Activated T-helper 2 cell treated with anti-CD3 and anti-CD28 coated beads, Interferon-gamma antibody, Interleukin-2, Interleukin-4, amounts not matched to agents 10 μg/mL and 5 μg/mL and 100 μg/mL, durations not matched to agents 14 hours and 24 hours and 36 hours (primary cell): ENCODE measurements around the gene DCAF10. TPM values are rescaled to one million over a fixed set of nuclear protein-coding genes. Genes with fewer than 3 reads are reported as not detected.
"Not testable (repeated sequence)": the region's sequence is repeated elsewhere in the genome, so short reads cannot be mapped to it uniquely, and the experiment has no call there.

Experiments
- DNase-seq: peaks from one replicate; pipeline ENCODE4 v3.0.0; 2021; ENCODE audit warnings: low spot score
- H3K27ac Mint-ChIP-seq: one replicate; pipeline ENCODE4 v1.8.0; 2021; ENCODE audit warnings: mixed read lengths
- H3K27me3 Mint-ChIP-seq: one replicate; pipeline ENCODE4 v1.8.0; 2021; ENCODE audit warnings: low read depth, mixed read lengths
- H3K36me3 Mint-ChIP-seq: one replicate; pipeline ENCODE4 v1.8.0; 2021; ENCODE audit warnings: low read depth, mixed read lengths
- H3K4me1 Mint-ChIP-seq: one replicate; pipeline ENCODE4 v1.8.0; 2021; ENCODE audit warnings: low read depth, mixed read lengths
- H3K4me3 Mint-ChIP-seq: one replicate; pipeline ENCODE4 v1.8.0; 2021; ENCODE audit warnings: low read depth, mild to moderate bottlenecking, moderate library complexity, mixed read lengths
- H3K9me3 Mint-ChIP-seq: one replicate; pipeline ENCODE4 v1.8.0; 2021; ENCODE audit warnings: mixed read lengths
- intact Hi-C: fragments of 100-400 bp; cut with micrococcal nuclease; formaldehyde crosslinking; loops from one replicate; pipeline ENCODE4 v1.15.1; 2023
- total RNA-seq: library from RNA; stranded (reverse); gene quantifications from 2 replicates; pipeline ENCODE4 v1.2.3, GENCODE V29; 2022

Gene DCAF10
- total RNA-seq, 1 donor from 2014 or later, result 17.4 TPM

GRCh38 chr9:37801287-37801850 is 772 bp downstream of the DCAF10 start:
- no peak for DNase-seq
- Mint-ChIP-seq H3K4me3 (peak overlapping the region; percentile 89), H3K4me1 (peaks cover 32% of the 10 kb centered on the region), H3K27me3 (no peaks in the 10 kb centered on the region), H3K9me3 (no peaks in the 10 kb centered on the region), H3K36me3 (peaks cover 25% of the 10 kb centered on the region), H3K27ac (peak overlapping the region; percentile 46)
- intact Hi-C loops, result loop anchor here (2.0 kb wide), 2 partner anchors 49 to 209 kb away; partner anchors contain the start of genes TOMM5 and TRMT10B

GRCh38 chr9:37801959-37802711 is 1.5 kb downstream of the DCAF10 start:
- Mint-ChIP-seq H3K4me3 (peak overlapping the region; percentile 89), H3K27ac (peak overlapping the region; percentile 46), H3K9me3 (no peaks in the 10 kb centered on the region), H3K4me1 (peaks cover 34% of the 10 kb centered on the region), H3K36me3 (peaks cover 31% of the 10 kb centered on the region), H3K27me3 (no peaks in the 10 kb centered on the region)
- no peak for DNase-seq
- intact Hi-C loops, result loop anchor here (2.0 kb wide), 2 partner anchors 49 to 209 kb away; partner anchors contain the start of genes TOMM5 and TRMT10B

- peaks cover 26% of the 10 kb centered on the region for H3K4me1 Mint-ChIP-seq
- H3K27ac Mint-ChIP-seq, result no peak overlapping the region
Measured at GRCh38 chr9:37806271-37806670, 5.7 kb downstream of the DCAF10 start.

DNA sequence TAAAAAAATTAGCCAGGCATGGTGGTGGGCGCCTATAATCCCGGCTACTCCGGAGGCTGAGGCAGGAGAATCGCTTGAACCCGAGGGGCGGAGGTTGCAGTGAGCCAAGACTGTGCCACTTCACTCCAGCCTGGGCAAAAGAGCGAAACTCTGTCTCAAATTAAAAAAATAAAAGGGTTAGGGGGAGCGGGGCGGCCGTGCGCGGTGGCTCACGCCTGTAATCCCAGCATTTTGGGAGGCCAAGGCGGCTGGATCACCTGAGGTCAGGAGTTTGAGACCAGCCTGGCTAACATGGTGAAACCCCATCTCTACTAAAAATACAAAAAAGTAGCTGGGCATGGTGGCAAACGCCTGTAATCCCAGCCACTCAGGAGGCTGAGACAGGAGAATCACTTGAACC is 9.1 kb downstream of the DCAF10 start:
- DNase-seq, H3K4me3 Mint-ChIP-seq, H3K27ac Mint-ChIP-seq, H3K27me3 Mint-ChIP-seq, H3K9me3 Mint-ChIP-seq, intact Hi-C loops: not testable (repeated sequence)
- Mint-ChIP-seq H3K36me3 (peaks cover 45% of the 10 kb centered on the region), H3K4me1 (peaks cover 18% of the 10 kb centered on the region)

More at GRCh38 chr9:37806271-37806670, 5.7 kb downstream of the DCAF10 start:
- Mint-ChIP-seq H3K9me3 (no peaks in the 10 kb centered on the region), H3K4me3 (no peak overlapping the region), H3K36me3 (peaks cover 42% of the 10 kb centered on the region), H3K27me3 (no peaks in the 10 kb centered on the region)
- intact Hi-C loops, result no loop called here
- DNase-seq, result no peak

DNA sequence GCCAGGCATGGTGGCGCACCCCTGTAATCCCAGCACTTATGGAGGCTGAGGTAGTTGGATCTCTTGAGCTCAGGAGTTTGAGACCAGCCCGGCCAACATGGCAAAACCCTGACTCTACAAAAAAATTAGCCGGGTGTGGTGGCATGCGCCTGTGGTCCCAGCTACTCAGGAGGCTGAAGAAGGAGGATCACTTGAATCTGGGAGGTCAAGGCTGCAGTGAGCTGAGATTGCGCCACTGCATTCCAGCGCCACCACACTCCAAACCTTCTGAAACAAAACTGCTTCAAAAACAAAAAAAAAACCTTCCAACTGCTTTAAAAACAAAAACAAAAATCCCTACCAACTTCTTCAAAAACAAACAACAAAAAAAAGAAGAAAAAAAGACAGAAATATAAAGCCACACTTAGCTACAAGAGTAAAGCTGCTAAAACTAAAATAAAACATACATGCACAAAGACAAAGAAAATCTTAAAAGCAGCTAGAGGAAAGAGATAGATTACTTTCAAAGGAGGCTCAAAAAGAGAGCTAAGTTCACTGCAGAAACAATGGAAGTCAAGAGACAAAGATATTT is 11.4 kb downstream of the DCAF10 start:
- Mint-ChIP-seq H3K4me1 (peaks cover 12% of the 10 kb centered on the region), H3K36me3 (peaks cover 34% of the 10 kb centered on the region), H3K27ac (no peak overlapping the region), H3K4me3 (no peak overlapping the region), H3K9me3 (no peaks in the 10 kb centered on the region), H3K27me3 (no peaks in the 10 kb centered on the region)
- no peak for DNase-seq
- intact Hi-C loops, result no loop called here

- no peak for DNase-seq
- intact Hi-C loops, result no loop called here
- Mint-ChIP-seq H3K36me3 (peaks cover 28% of the 10 kb centered on the region), H3K27me3 (no peaks in the 10 kb centered on the region), H3K9me3 (no peaks in the 10 kb centered on the region), H3K4me1 (peaks cover 11% of the 10 kb centered on the region), H3K4me3 (no peak overlapping the region), H3K27ac (no peak overlapping the region)
Measured at GRCh38 chr9:37812773-37813379, 12.3 kb downstream of the DCAF10 start.

DNA sequence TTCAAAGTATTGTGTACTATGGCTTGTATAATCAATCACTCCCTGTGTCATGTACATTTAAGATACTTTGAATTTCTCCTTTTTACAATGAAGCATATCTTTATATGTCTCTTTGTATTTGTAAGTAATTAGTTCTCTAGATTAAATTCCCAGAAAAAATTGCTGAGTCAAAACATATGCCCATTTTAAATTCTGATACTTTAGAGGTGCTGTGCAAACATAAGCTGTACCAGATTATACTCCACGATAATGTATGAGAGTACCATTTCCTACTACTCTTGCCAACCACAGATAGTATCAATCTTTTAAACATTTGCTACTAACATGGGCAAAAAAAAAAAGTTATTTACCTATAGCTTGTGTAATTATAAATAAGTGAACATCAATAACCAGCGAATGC is 18.3 kb downstream of the DCAF10 start:
- H3K4me1 Mint-ChIP-seq, result peaks cover 6% of the 10 kb centered on the region
- no peaks in the 10 kb centered on the region for H3K27me3 Mint-ChIP-seq
- intact Hi-C loops, result no loop called here

DNA sequence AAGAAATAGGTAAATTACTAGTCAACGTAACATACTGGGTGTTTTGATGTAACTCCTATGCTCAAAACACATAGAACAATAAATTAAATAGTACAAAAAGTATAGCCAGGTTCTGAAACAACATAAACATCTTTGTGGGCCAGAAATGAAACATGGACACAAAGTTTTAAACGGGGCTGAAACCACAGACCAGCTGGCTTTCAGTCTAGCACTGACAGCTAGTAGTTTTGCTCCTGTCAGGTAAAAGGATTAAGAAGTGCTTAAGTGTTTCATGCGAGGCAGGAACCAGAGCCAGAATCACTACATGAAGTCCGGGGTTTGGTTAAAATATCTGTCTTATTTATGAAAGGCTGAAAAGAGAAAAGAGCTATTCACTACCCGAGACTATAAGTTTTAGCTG is 19.5 kb downstream of the DCAF10 start:
- intact Hi-C loops, result no loop called here
- Mint-ChIP-seq H3K9me3 (peaks cover 6% of the 10 kb centered on the region), H3K27me3 (no peaks in the 10 kb centered on the region), H3K27ac (no peak overlapping the region), H3K4me1 (peaks cover 6% of the 10 kb centered on the region), H3K36me3 (peaks cover 46% of the 10 kb centered on the region), H3K4me3 (no peak overlapping the region)
- no peak for DNase-seq

More for the DNA sequence above, 18.3 kb downstream of the DCAF10 start:
- no peak overlapping the region for H3K27ac Mint-ChIP-seq
- DNase-seq, result no peak
- H3K36me3 Mint-ChIP-seq, result peaks cover 35% of the 10 kb centered on the region
- no peak overlapping the region for H3K4me3 Mint-ChIP-seq
- no peaks in the 10 kb centered on the region for H3K9me3 Mint-ChIP-seq

DNA sequence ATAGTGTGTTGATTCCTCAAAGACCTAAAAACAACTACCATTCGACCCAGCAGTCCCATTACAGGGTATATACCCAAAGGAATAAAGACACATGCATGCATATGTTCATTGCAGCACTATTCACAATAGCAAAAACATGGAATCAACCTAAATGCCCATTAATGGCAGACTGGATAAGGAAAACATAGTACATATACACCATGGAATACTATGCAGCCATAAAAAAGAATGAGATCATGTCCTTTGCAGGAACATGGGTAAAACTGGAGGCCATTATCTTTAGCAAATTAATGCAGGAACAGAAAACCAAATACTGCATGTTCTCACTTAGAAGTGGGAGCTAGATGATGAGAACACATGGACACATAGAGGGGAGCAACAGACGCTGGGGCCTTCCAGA is 24.6 kb downstream of the DCAF10 start:
- H3K4me1 Mint-ChIP-seq, H3K4me3 Mint-ChIP-seq, H3K27ac Mint-ChIP-seq, H3K9me3 Mint-ChIP-seq, intact Hi-C loops, H3K27me3 Mint-ChIP-seq, DNase-seq: not testable (repeated sequence)
- peaks cover 57% of the 10 kb centered on the region for H3K36me3 Mint-ChIP-seq

- intact Hi-C loops, result no loop called here
- Mint-ChIP-seq H3K4me1 (no peaks in the 10 kb centered on the region), H3K27ac (no peak overlapping the region), H3K4me3 (no peak overlapping the region), H3K27me3 (no peaks in the 10 kb centered on the region), H3K9me3 (peaks cover 6% of the 10 kb centered on the region), H3K36me3 (peaks cover 35% of the 10 kb centered on the region)
- DNase-seq, result no peak
Measured at GRCh38 chr9:37827483-37828165, 27.0 kb downstream of the DCAF10 start.

DNA sequence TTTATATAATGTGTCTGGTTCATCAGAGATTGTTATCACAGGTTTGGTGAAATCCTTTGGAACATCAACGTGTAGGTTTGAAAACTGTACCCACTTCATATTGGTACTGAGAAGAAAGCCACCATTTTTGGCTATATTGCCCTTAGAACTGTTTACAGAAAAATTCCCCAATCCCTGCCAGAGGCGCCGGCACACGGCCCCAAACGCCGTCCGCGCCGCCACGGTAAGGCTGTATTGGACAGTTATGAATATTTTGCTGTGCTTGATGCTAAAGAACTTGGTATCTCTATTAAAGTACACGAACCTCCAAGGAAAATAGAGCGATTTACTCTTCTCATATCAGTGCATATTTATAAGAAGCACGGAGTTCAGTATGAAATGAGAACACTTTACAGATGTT is 35.2 kb downstream of the DCAF10 start:
- no peak overlapping the region for H3K27ac Mint-ChIP-seq
- peaks cover 17% of the 10 kb centered on the region for H3K4me1 Mint-ChIP-seq
- no peak for DNase-seq
- intact Hi-C loops, result loop anchor here (5.0 kb wide), 1 partner anchor 66 kb away; the partner anchor contains the start of gene SLC25A51
- no peak overlapping the region for H3K4me3 Mint-ChIP-seq
- peaks cover 15% of the 10 kb centered on the region for H3K36me3 Mint-ChIP-seq
- no peaks in the 10 kb centered on the region for H3K9me3 Mint-ChIP-seq
- no peaks in the 10 kb centered on the region for H3K27me3 Mint-ChIP-seq

- DNase-seq, result no peak
- no peaks in the 10 kb centered on the region for H3K9me3 Mint-ChIP-seq
Measured at GRCh38 chr9:37836386-37836785, 35.8 kb downstream of the DCAF10 start.

More at GRCh38 chr9:37836386-37836785, 35.8 kb downstream of the DCAF10 start:
- no peaks in the 10 kb centered on the region for H3K27me3 Mint-ChIP-seq
- H3K27ac Mint-ChIP-seq, result no peak overlapping the region
- no peak overlapping the region for H3K4me3 Mint-ChIP-seq
- peaks cover 18% of the 10 kb centered on the region for H3K4me1 Mint-ChIP-seq
- peaks cover 15% of the 10 kb centered on the region for H3K36me3 Mint-ChIP-seq
- intact Hi-C loops, result loop anchor here (5.0 kb wide), 1 partner anchor 66 kb away; the partner anchor contains the start of gene SLC25A51
